ENCODE measurements around the gene OR52B4.
"Not testable (repeated sequence)": the region's sequence is repeated elsewhere in the genome, so short reads cannot be mapped to it uniquely, and the experiment has no call there.

The OR52B4 gene

GRCh38 chr11:4370166-4370565 is 2.0 kb upstream of the OR52B4 start:
- H3K9me3 ChIP-seq (ENCODE audit: control insufficient read depth, insufficient read depth, low read length), result no peaks in the 10 kb centered on the region
- TF ChIP-seq CTCF (IDR thresholded peaks at IDR 0.05; ENCODE audit: low read depth, low read length, poor library complexity, severe bottlenecking), result no peak
- no peak for TF ChIP-seq EZH2phosphoT487 (IDR thresholded peaks at IDR 0.05; ENCODE audit: borderline replicate concordance, low read length)

GRCh38 chr11:4348142-4348541 is 20.0 kb downstream of the OR52B4 start:
- H3K9me2 ChIP-seq (replicated peaks; ENCODE audit: control insufficient read depth, low read length); H4K20me1 ChIP-seq (ENCODE audit: control insufficient read depth, insufficient read depth, low read depth, low read length); H3K27me3 ChIP-seq (ENCODE audit: control insufficient read depth, low read length); H3F3A ChIP-seq (ENCODE audit: control insufficient read depth, insufficient read depth); H3K4me1 ChIP-seq (ENCODE audit: control insufficient read depth, low read length); H3K36me3 ChIP-seq (ENCODE audit: control insufficient read depth, low read length); H3K79me2 ChIP-seq (ENCODE audit: control insufficient read depth, low read length); H3K9me3 ChIP-seq (ENCODE audit: control insufficient read depth, insufficient read depth, low read length); H3K27ac ChIP-seq (ENCODE audit: low read depth, low read length); H3K4me2 ChIP-seq (ENCODE audit: low read length); H3K4me3 ChIP-seq (ENCODE audit: low read length): not testable (repeated sequence)

More at GRCh38 chr11:4370166-4370565, 2.0 kb upstream of the OR52B4 start:
- H3K4me2 ChIP-seq (ENCODE audit: low read length), result no peak overlapping the region
- H3K4me3 ChIP-seq (ENCODE audit: low read length), result no peak overlapping the region
- no peaks in the 10 kb centered on the region for H3K9me2 ChIP-seq (replicated peaks; ENCODE audit: control insufficient read depth, low read length)
- H3K27ac ChIP-seq (ENCODE audit: low read depth, low read length), result no peak overlapping the region
- H3F3A ChIP-seq (ENCODE audit: control insufficient read depth, insufficient read depth), result no peaks in the 10 kb centered on the region
- no peaks in the 10 kb centered on the region for H3K27me3 ChIP-seq (ENCODE audit: control insufficient read depth, low read length)
- no peaks in the 10 kb centered on the region for H3K79me2 ChIP-seq (ENCODE audit: control insufficient read depth, low read length)
- no peaks in the 10 kb centered on the region for H4K20me1 ChIP-seq (ENCODE audit: control insufficient read depth, insufficient read depth, low read depth, low read length)
- no peaks in the 10 kb centered on the region for H3K36me3 ChIP-seq (ENCODE audit: control insufficient read depth, low read length)
- no peaks in the 10 kb centered on the region for H3K4me1 ChIP-seq (ENCODE audit: control insufficient read depth, low read length)

- not testable (repeated sequence) for H3K9me3 ChIP-seq (ENCODE audit: control insufficient read depth, insufficient read depth, low read length); H3K27me3 ChIP-seq (ENCODE audit: control insufficient read depth, low read length); H3K27ac ChIP-seq (ENCODE audit: low read depth, low read length); H3K36me3 ChIP-seq (ENCODE audit: control insufficient read depth, low read length); H3F3A ChIP-seq (ENCODE audit: control insufficient read depth, insufficient read depth); H4K20me1 ChIP-seq (ENCODE audit: control insufficient read depth, insufficient read depth, low read depth, low read length); H3K4me2 ChIP-seq (ENCODE audit: low read length); H3K79me2 ChIP-seq (ENCODE audit: control insufficient read depth, low read length); H3K4me1 ChIP-seq (ENCODE audit: control insufficient read depth, low read length); H3K9me2 ChIP-seq (replicated peaks; ENCODE audit: control insufficient read depth, low read length); H3K4me3 ChIP-seq (ENCODE audit: low read length)
These were observed 22.8 kb downstream of the OR52B4 start for GRCh38 chr11:4345366-4345765.

GRCh38 chr11:4334356-4334755 is 33.8 kb downstream of the OR52B4 start:
- H4K20me1 ChIP-seq (ENCODE audit: control insufficient read depth, insufficient read depth, low read depth, low read length); H3K4me2 ChIP-seq (ENCODE audit: low read length); H3K9me3 ChIP-seq (ENCODE audit: control insufficient read depth, insufficient read depth, low read length); H3K36me3 ChIP-seq (ENCODE audit: control insufficient read depth, low read length); H3K4me3 ChIP-seq (ENCODE audit: low read length); H3K27ac ChIP-seq (ENCODE audit: low read depth, low read length); H3K79me2 ChIP-seq (ENCODE audit: control insufficient read depth, low read length); H3K9me2 ChIP-seq (replicated peaks; ENCODE audit: control insufficient read depth, low read length); H3K4me1 ChIP-seq (ENCODE audit: control insufficient read depth, low read length); H3K27me3 ChIP-seq (ENCODE audit: control insufficient read depth, low read length); H3F3A ChIP-seq (ENCODE audit: control insufficient read depth, insufficient read depth): not testable (repeated sequence)

All from DOHH2 (cell line).